Hepatocyte (in vitro differentiated cells): Measurements from ENCODE around the gene CACNA2D1.
"Not testable (repeated sequence)": the region's sequence is repeated elsewhere in the genome, so short reads cannot be mapped to it uniquely, and the experiment has no call there.

Source experiments
- CTCF ChIP-seq: fragments of 200-600 bp; sonication (generic); IDR thresholded peaks from 2 replicates; pipeline ENCODE4 v1.5.1; 2016; ENCODE audit warnings: antibody characterized with exemption, mild to moderate bottlenecking; ENCODE audit not compliant: poor library complexity
- EZH2 ChIP-seq: fragments of 200-600 bp; sonication (generic); IDR thresholded peaks from 2 replicates; pipeline ENCODE4 v1.6.1; 2016; ENCODE audit warnings: antibody characterized with exemption, mild to moderate bottlenecking, borderline replicate concordance
- EZH2phosphoT487 ChIP-seq: fragments of 200-600 bp; sonication (generic); IDR thresholded peaks from one replicate; pipeline ENCODE4 v1.6.1; 2018; ENCODE audit warnings: antibody characterized with exemption, mild to moderate bottlenecking, low read depth, moderate library complexity; ENCODE audit not compliant: unreplicated experiment, severe bottlenecking

GRCh38 chr7:82432743-82433142 lies 10.8 kb downstream of the CACNA2D1 start:
- not testable (repeated sequence) for TF ChIP-seq CTCF, EZH2phosphoT487, EZH2
